HG03520 (cell line): ENCODE results near the gene FAM120AOS.
A peak's percentile ranks its signal among the peaks of the same experiment; 100 is the strongest.

Source experiments
- ATAC-seq: cut with Tn5 transposase; IDR thresholded peaks from one replicate; pipeline ENCODE4 v1.9.1; 2021; ENCODE audit warnings: mild to moderate bottlenecking, moderate library complexity; ENCODE audit not compliant: unreplicated experiment

FAM120AOS gene

GRCh38 chr9:93467462-93467861, 14.1 kb upstream of the FAM120AOS start:
- ATAC-seq = no peak

DNA sequence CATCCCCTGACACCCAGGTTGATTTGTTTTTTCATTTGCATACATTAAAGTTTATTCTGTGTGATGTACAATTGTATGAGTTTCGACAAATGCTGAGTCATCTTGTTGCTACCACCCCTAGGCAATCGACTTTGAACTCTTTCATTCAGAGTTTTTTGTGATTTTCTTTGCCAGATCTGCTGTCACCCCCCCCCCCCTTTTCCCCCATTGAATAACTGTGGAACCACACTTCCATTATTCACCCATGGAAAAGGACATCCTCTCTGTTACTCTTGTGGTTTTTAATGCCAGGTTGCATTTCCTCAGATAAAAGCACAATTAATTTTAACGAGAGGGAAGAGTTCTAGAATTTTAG, 13.7 kb upstream of the FAM120AOS start:
- no peak for ATAC-seq

- ATAC-seq = no peak
Measured at GRCh38 chr9:93466416-93467061, 13.2 kb upstream of the FAM120AOS start.

- no peak for ATAC-seq
Measured at GRCh38 chr9:93465855-93466254, 12.5 kb upstream of the FAM120AOS start.

- no peak for ATAC-seq
Measured at GRCh38 chr9:93464876-93465275, 11.5 kb upstream of the FAM120AOS start.

- no peak for ATAC-seq
Measured at GRCh38 chr9:93464395-93464794, 11.0 kb upstream of the FAM120AOS start.

DNA sequence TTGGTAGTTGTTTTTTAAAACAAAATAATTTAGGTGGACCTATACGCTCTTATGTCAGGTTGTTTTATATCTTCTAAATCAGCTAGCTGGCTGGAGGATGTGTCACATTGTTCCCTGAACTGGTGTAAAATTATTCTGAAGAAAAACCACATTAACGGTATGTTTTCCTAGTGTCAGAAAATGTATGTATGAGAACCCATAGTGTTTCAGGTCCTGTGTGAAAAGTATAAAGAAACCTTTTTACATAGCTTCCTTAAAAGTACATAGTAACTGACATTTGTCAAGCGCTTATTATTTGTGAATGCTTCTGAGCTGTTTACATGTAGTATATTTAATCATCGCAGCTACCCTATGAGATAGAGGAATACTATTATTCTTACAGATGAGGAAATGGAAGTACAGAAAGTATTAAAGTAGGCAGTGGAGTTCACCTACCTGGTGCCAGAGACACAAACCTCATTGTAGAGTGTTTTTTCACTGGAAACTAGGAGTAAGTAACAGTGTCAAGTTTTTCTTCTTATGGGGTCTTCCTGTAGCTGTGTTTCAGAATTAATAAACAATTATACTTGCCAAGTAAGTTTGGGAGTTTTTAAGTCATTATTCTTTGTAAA, 10.4 kb upstream of the FAM120AOS start:
- no peak for ATAC-seq

GRCh38 chr9:93461821-93462220, 8.4 kb upstream of the FAM120AOS start:
- no peak for ATAC-seq

DNA sequence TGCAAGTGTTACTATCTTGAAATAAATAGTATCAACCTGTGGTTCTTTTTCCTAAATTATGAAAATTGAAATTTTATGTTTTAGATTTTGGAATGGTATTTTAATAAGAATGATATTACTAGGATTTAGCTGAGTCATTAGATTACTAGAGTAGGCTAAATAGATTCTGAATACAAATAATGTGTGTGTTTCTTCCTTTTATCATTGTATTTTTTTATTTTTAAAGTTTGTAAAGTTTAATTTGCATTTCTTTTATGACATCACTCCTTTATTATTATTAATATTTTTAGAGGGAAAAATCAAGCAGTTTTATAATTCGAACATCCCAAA, 8.0 kb upstream of the FAM120AOS start:
- no peak for ATAC-seq

DNA sequence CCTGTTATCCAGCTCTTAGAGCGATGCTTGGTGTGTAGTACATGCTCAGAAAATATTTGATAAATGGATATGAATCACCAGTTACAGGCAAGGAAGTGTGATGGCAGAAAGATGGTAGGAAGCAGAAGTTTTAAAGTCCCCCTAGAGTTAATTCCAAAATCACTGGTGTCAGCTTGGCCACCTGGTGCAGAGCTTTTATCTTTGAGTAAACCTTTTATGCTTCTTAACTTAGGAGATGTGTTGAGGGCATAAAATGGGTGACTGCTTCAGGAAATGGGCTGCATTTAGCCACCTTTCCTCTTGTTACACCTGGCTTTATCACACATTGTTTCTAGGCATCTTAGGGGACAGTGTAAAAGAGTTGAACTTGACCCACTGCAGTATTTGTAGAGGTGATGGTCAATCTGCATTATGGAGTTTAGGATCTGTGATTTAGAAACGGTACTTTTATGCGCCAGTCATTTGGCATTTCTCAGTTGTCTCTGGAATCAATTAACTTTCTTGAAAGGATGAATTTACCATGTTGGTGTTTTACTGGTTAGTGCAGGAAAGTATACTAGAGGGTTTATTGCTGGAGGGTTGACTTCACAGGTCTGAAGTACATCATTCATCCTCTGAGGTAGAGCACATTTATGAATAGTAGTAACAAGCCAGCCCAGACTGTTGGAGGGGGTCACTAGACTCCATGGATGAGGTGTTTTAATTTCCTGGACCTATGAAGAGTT, 7.5 kb upstream of the FAM120AOS start:
- ATAC-seq = no peak

DNA sequence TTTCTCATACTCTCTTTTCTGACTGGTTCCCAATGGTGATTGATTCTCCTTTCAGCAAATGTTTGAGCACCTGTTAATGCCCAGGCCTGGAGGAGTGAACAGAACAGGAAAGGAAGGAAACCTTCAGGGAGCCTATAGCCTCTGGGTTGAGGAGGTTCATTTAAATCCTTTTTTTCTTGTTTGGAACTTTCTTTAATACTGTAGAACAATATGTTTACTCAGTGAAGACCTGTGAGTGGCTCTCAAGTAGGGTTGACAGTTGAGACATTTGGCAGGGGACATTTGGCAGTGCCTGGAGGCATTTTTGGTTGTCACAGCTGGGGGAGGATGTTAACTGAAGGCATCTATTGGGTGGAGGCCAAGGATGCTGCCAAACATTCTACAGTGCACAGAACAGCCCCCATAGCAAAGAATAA, 6.1 kb upstream of the FAM120AOS start:
- ATAC-seq = no peak

GRCh38 chr9:93458712-93459111, 5.3 kb upstream of the FAM120AOS start:
- no peak for ATAC-seq

- no peak for ATAC-seq
Measured at GRCh38 chr9:93457006-93457405, 3.6 kb upstream of the FAM120AOS start.

DNA sequence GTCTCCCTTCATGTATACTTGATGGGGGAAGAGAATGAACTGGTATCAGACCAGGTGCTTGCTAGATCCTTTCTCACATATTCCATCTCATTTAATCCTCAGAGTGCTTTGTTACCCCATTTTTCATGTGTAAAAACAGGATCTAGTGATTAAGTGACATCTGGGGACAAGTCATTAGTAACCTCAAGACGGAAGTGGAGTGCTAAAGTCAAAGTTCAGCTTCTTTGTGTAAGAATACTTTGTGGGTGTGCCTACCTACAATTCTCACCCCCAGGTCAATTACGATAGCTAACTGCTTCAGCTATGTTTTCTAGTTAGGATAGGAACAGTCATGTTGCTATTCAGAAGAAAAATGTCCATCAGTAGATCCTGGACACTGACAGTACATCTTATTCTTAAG, 3.1 kb upstream of the FAM120AOS start:
- no peak for ATAC-seq

DNA sequence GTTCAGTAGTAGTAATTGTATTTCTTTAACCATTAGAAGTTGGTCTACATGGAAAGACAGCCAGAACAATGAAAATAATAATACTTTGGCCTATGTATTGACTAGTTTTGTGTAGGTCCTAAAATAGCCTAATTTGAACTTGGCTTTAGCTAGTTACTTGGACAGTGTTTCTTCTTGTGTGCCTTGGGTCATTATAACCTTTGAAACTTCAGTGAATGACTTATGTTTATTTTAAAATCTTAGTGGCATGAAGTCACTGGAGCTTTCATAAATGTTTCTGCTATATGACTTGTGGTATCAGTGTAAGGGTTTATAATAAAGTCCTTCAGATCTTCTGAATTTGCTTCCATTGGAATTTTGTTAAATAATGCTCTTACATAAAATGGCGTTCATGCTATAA, 2.6 kb upstream of the FAM120AOS start:
- no peak for ATAC-seq

GRCh38 chr9:93452710-93453046, 703 bp downstream of the FAM120AOS start:
- no peak for ATAC-seq

GRCh38 chr9:93451849-93452709, 1.3 kb downstream of the FAM120AOS start:
- ATAC-seq = no peak

DNA sequence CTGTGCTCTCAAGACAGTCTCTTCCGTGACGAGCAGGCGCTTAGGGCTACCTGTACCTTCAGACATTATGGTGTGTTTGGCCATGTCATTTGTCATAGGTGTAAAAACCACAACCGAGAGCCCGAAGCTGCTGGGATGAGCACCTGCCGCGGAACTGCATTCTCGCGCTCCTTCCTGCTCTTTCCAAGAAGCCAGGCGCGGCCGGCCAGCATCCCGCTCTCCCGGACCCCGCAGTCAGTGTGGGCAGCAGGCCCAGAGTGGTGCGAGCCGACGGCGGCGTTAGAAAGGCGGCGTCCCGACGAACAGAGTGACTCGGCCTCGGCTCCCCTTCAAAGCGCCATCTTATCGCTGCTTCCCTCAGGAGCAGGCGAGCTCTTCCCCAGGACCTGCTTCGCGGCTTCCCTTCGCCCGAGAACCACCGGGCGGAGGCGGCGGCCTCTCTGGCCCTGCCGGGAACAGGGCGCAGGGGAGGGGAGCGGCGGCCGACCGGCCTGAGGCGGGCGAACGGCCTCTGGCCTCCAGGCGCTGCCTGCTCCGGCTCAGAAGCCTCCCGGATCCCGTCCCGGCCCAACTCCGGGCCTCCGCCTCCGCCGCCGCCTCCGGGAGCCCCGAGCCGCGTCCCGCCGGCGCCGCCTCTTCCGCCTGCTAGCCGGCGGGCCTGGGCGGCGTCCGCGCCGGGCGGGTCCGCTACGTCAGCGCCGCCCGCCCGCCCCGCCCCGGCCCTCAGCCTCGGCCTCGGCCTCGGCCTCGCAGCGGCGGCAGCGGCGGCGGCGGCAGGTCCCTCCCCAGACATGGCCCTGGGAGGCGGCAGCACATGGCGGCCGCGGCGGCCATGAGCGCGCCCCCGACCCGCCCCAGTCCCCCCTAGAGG, 2.2 kb downstream of the FAM120AOS start, which contains the start of gene FAM120A:
FAM120A (plus strand) TSS at position 741 of the 871 bp plus-strand sequence. CDS start 231 bp downstream, outside the sequence.
- ATAC-seq = peak; percentile 48

DNA sequence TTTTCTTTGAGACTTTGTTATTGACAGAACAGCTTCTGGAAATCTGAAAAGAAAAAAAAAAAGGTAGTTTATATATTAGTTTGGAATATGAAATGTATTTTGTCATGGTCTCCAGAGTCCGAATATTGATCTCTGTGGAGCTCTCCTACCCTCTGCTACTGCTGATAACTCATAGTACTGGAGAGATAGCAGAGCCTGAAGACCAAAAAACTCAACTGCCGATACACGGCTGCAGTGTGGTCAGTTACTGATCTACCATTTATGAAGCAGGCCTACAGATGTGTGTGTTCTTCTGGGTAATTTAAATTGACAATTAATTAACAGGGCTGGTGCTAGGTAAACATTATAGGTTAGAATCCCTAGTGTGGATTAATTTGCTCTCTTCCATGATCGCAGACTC, 5.7 kb downstream of the FAM120AOS start:
- no peak for ATAC-seq

- no peak for ATAC-seq
Measured at GRCh38 chr9:93446073-93446472, 7.3 kb downstream of the FAM120AOS start.
